ENCODE measurements around the gene PEAK1. TPM values are rescaled to one million over a fixed set of nuclear protein-coding genes. Genes with fewer than 3 reads are reported as not detected.
"Not testable (repeated sequence)": the region's sequence is repeated elsewhere in the genome, so short reads cannot be mapped to it uniquely, and the experiment has no call there.

The PEAK1 gene
- total RNA-seq, 1 donor from 2014 or later, result 59.6 TPM

GRCh38 chr15:77180270-77180669 is 239.6 kb downstream of the PEAK1 start:
- no peak for DNase-seq (ENCODE audit: low read depth in 2 of 2)

GRCh38 chr15:77179541-77179998 is 240.3 kb downstream of the PEAK1 start:
- no peak for DNase-seq (ENCODE audit: low read depth in 2 of 2)

GRCh38 chr15:77178411-77178810 is 241.5 kb downstream of the PEAK1 start:
- no peak for DNase-seq (ENCODE audit: low read depth in 2 of 2)

GRCh38 chr15:77176148-77176547 is 243.8 kb downstream of the PEAK1 start:
- DNase-seq (ENCODE audit: low read depth in 2 of 2), result not testable (repeated sequence)

- DNase-seq (ENCODE audit: low read depth in 2 of 2), result no peak
Measured at GRCh38 chr15:77173487-77173886, 246.4 kb downstream of the PEAK1 start.

- no peak for DNase-seq (ENCODE audit: low read depth in 2 of 2)
Measured at GRCh38 chr15:77171221-77171967, 248.5 kb downstream of the PEAK1 start.

GRCh38 chr15:77168616-77169015 is 251.3 kb downstream of the PEAK1 start:
- no peak for DNase-seq (ENCODE audit: low read depth in 2 of 2)

GRCh38 chr15:77168141-77168540 is 251.8 kb downstream of the PEAK1 start:
- DNase-seq (ENCODE audit: low read depth in 2 of 2), result no peak

GRCh38 chr15:77167406-77167805 is 252.5 kb downstream of the PEAK1 start:
- DNase-seq (ENCODE audit: low read depth in 2 of 2), result no peak

- DNase-seq (ENCODE audit: low read depth in 2 of 2), result no peak
Measured at GRCh38 chr15:77163781-77164384, 256.0 kb downstream of the PEAK1 start.

GRCh38 chr15:77162872-77163633 is 256.9 kb downstream of the PEAK1 start:
- no peak for DNase-seq (ENCODE audit: low read depth in 2 of 2)

GRCh38 chr15:77160562-77161478 is 259.1 kb downstream of the PEAK1 start:
- DNase-seq (ENCODE audit: low read depth in 2 of 2), result peak in 1 of 2 donors; percentile 60

- not testable (repeated sequence) for DNase-seq (ENCODE audit: low read depth in 2 of 2)
Measured at GRCh38 chr15:77156000-77156399, 263.9 kb downstream of the PEAK1 start.

GRCh38 chr15:77148191-77148590 is 271.7 kb downstream of the PEAK1 start:
- DNase-seq (ENCODE audit: low read depth in 2 of 2), result no peak

GRCh38 chr15:77145370-77145769 is 274.5 kb downstream of the PEAK1 start:
- DNase-seq (ENCODE audit: low read depth in 2 of 2), result no peak

GRCh38 chr15:77144492-77145070 is 275.3 kb downstream of the PEAK1 start:
- DNase-seq (ENCODE audit: low read depth in 2 of 2), result no peak

GRCh38 chr15:77144026-77144425 is 275.9 kb downstream of the PEAK1 start:
- peak in 1 of 2 donors; percentile 57 for DNase-seq (ENCODE audit: low read depth in 2 of 2)

GRCh38 chr15:77143616-77144015 is 276.3 kb downstream of the PEAK1 start:
- DNase-seq (ENCODE audit: low read depth in 2 of 2), result no peak

GRCh38 chr15:77143191-77143590 is 276.7 kb downstream of the PEAK1 start:
- no peak for DNase-seq (ENCODE audit: low read depth in 2 of 2)

GRCh38 chr15:77140220-77140619 is 279.7 kb downstream of the PEAK1 start:
- no peak for DNase-seq (ENCODE audit: low read depth in 2 of 2)

- DNase-seq (ENCODE audit: low read depth in 2 of 2), result no peak
Measured at GRCh38 chr15:77139312-77139711, 280.6 kb downstream of the PEAK1 start.
